GM21576 (cell line): Measurements from ENCODE around the gene ARHGAP24.
"Not testable (repeated sequence)": the region's sequence is repeated elsewhere in the genome, so short reads cannot be mapped to it uniquely, and the experiment has no call there.

Experiments
- ATAC-seq: cut with Tn5 transposase; IDR thresholded peaks from one replicate; pipeline ENCODE4 v1.9.1; 2021; ENCODE audit warnings: mild to moderate bottlenecking, moderate library complexity; ENCODE audit not compliant: unreplicated experiment

ARHGAP24 gene

DNA sequence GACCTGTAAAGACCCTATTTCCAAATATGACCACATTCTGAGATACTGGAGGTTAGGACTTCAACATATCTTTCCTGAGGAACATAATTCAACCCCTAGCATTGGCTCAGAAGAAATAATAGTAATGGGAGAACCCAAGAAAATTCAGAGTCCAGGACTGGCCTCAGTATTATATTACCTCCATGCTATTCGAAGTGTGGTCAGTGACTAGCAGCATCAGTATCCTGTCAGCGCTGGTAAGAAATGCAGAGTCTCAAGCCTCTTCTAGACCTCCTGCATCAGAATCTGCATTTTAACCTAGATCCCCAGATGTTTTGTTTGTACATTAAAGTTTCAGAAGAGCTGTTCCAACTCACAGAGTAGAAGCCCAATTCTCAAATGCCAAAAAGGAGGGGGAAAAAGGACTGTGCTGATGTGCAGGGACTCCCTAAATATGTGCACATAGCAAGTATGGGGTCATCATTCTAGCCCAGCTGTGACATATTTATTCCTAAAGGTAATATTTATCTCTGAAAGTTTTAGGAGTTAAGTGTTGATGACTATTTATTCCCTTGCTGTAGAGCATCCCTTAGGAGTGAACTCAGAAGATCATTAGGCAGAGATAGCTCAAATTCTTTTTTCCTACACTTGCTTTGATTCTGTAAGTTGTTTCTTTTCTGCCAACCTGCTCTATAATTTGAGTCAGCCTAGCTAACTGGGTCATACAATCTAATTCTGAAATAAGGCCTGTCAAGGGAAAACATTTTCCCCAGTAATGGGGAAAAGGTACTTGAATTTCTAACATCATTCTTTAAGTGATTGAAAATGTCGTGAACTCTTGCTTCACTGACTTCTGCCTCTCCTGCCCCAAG, 361.9 kb downstream of the ARHGAP24 start:
- ATAC-seq: no peak

- ATAC-seq: no peak
These were observed 362.4 kb downstream of the ARHGAP24 start for GRCh38 chr4:85837439-85837733.

- not testable (repeated sequence) for ATAC-seq
These were observed 365.1 kb downstream of the ARHGAP24 start for GRCh38 chr4:85839981-85840451.

DNA sequence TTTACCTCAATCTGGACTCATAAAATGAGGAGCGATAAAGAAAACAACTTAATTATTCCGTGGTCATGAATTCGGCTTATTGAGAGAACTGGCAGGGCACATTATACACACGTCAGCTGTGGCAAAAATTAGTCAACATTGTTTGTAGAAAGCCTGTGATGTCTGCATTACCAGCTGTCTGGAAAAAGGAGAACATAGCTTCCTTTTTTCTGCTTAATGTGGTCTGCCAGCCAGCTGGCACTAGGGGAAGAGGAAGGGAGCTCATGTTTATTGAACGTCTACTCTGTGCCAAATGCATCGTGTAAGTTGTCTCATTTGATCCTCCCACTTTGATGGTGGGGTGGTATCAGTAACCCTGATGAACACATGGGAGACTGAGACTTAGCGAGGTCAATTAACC, 367.6 kb downstream of the ARHGAP24 start:
- ATAC-seq: no peak

GRCh38 chr4:85853740-85854139, 378.8 kb downstream of the ARHGAP24 start:
- not testable (repeated sequence) for ATAC-seq

DNA sequence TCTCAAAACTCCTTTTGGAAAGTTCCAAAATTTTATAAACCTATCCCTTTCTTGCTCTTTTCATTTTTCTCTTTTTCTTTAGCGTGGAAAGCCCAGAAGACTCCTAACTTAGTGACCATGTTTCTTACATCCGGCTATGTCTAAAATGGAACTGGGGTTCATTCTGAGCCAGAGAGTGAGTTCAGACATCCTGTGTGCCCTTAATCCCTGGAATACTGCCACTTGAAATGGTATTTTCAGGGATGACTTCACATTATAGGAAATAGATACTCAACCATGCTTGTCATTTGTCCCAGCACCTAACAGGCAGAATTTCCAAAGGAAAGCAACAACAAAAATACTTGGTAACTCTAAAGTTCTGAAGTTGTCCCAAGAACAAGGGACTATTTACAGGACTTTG, 379.6 kb downstream of the ARHGAP24 start:
- no peak for ATAC-seq

- no peak for ATAC-seq
These were observed 385.3 kb downstream of the ARHGAP24 start for GRCh38 chr4:85860066-85860740.

GRCh38 chr4:85861064-85861765, 386.3 kb downstream of the ARHGAP24 start:
- ATAC-seq: no peak

- ATAC-seq: no peak
These were observed 387.9 kb downstream of the ARHGAP24 start for GRCh38 chr4:85862896-85863295.

- ATAC-seq: no peak
These were observed 389.6 kb downstream of the ARHGAP24 start for GRCh38 chr4:85864259-85865205.

DNA sequence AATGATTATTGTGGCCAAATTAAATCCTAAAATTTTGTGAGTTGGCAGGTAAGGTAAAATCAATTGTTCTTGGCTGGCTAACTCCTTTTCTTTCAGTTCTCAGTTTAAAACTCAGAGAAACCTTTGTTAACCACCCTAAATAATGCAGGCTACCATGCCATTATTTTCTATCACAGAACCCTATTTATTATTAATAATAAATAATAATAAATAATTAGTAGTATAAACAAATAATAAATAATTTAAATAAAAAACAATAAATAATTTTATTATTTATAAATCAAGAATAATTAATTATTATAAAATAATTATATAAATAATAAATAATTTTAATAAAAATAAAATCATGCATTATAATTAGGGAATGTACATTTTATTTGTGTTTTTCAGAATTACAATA, 390.3 kb downstream of the ARHGAP24 start:
- ATAC-seq: no peak

DNA sequence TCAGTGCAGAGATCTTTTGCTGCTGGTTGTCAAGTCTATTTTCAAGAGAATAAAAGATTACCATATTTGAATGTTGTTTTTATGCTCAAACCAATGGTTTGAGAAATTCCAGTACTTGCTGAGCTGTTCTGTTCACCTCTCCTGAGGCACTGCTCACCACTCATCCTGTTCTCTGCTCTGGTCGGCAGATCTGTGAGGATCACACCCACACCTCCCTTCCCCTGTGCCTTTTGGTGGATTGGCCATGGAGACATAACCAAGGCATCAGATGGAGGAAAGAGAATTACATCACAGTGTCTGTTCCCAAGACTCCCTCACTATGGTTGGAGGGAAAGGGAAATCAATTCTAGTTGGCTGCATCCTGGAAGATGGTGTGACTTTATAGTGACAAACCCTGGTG, 391.6 kb downstream of the ARHGAP24 start:
- no peak for ATAC-seq

DNA sequence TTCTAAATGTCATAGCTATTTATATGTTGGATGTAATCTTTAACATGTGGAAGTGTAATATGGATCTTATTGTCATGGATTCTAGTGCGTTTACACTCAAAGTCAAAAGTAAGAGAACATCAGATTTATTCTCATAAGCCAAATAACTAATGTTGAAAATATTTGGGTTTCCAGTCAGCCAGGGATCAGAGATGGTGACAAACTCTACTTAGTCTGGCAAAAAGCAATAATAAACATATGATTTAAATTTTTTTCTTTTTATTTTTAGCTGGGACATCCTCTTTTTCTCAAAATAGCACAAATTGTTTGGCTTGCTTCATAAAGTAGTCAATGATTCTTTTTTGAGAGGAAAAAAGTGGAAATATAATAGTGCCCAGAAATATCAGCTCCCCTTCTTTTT, 392.3 kb downstream of the ARHGAP24 start:
- ATAC-seq: no peak

GRCh38 chr4:85869181-85869580, 394.2 kb downstream of the ARHGAP24 start:
- no peak for ATAC-seq

DNA sequence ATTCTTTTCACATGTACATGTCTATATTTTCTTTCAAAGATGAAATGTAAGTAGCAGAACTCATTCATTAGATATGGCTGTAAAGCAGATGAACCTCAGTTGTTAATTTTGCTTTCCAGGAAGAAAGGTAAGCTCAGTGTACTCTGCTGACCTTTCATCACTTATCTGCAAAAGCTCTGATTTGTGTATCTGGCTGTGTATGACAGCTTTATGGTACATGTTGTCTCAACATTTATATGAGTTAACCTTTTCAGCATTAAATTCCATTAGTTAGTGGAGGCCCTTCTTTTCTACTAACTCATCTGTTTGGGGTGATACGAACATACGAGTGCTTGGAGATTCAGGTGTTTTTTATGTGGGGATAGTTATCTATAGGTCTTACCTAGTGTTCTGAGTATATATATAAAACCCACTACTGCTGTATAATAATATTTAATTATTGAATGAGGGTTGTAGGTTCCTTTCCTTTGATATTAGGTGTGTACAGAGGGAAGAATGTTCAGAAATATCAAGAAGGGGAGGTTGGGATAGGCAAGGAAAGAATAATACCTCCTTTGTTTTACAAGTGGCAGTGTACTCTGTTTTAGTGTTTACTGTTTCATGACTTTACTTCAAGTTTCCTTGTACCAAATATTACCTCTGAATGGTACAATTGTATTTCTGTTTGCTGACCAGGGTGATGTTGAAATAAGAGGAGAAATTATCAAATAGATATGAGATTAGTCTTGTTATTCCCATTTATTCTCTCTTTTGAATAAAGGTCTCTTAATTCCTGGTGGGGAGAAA, 395.5 kb downstream of the ARHGAP24 start:
- no peak for ATAC-seq

DNA sequence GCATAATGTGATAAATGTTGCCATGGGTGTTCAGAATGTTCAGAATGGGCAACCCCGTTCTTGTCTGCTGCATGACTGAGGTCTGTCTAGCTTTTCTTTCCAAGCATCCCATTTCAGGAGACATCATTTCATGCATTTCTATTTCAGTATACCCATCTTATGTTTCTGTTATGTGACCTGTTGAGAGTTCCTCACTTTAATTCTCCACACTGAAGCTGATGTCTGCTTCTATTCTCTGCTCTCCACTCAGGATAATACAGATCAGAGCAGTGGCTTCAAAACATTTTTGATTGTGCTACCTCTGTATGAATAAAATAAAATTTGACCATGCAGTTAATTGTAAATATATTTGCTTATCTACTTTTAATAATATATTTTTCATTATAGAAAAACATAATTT, 398.6 kb downstream of the ARHGAP24 start:
- no peak for ATAC-seq

DNA sequence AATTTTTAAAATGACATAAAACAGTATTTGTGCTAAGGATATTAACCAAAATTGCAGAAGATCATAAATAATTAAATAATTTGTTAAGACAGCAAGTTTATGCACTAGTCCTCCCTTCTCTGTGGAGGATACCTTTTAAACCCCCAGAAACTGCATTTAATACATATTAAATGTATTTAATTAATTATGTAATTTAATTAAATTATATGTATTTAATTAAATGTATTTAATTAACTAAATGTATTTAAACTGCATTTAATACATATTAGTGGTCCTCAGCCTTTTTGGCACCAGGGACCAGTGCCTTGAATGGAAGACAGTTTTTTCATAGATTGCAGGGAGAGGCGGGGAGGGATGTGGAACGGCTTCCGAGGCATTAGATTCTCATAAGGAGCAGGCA, 404.6 kb downstream of the ARHGAP24 start:
- ATAC-seq: no peak

- no peak for ATAC-seq
These were observed 408.2 kb downstream of the ARHGAP24 start for GRCh38 chr4:85883180-85883579.

DNA sequence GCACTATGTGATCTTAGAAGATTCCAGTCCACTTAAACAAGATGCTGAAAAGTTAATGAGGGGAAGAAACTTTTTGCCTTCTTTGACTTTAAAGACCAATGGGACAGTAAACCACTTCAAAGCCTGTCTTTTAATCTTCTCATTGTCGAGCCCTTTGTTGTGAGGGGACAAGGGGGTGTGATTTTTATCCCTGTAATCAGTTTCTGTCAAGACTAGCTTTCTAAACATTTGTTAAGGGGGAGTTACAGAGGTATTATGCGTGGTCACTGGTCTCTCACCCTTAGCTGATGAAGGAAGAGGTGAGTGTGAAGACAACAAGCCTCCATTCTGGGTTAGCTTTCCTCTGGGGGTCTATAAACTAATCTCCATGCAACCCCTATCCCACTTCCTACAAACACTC, 409.3 kb downstream of the ARHGAP24 start:
- ATAC-seq: no peak

- no peak for ATAC-seq
These were observed 411.7 kb downstream of the ARHGAP24 start for GRCh38 chr4:85886665-85887064.
